H9 (cell line): ENCODE data around the gene FANCC. TPM values are rescaled to one million over a fixed set of nuclear protein-coding genes. Genes with fewer than 3 reads are reported as not detected.
A peak's percentile ranks its signal among the peaks of the same experiment; 100 is the strongest.

ENCODE experiments used
- DNase-seq: peaks from one replicate; pipeline ENCODE4 v3.0.0-alpha.2; 2017
- H2AFZ ChIP-seq: one replicate; pipeline ENCODE4 v1.6.1; 2013; ENCODE audit warnings: mild to moderate bottlenecking, low read length, control low read depth, moderate library complexity
- H2AK5ac ChIP-seq: 2 replicates; pipeline ENCODE4 v1.6.1; 2013; ENCODE audit warnings: low read length, control low read depth, mixed read lengths; ENCODE audit not compliant: insufficient read length
- H2BK120ac ChIP-seq: one replicate; pipeline ENCODE4 v1.6.1; 2013; ENCODE audit warnings: low read depth, mild to moderate bottlenecking, low read length, control low read depth, inconsistent platforms; ENCODE audit not compliant: poor library complexity, severe bottlenecking
- H2BK12ac ChIP-seq: 2 replicates; pipeline ENCODE4 v1.6.1; 2013; ENCODE audit warnings: low read length, control low read depth, mixed read lengths, low read depth; ENCODE audit not compliant: insufficient read length
- H2BK15ac ChIP-seq: 2 replicates; pipeline ENCODE4 v1.6.1; 2013; ENCODE audit warnings: low read depth, low read length, control low read depth
- H2BK20ac ChIP-seq: one replicate; pipeline ENCODE4 v1.6.1; 2013; ENCODE audit warnings: low read depth, mild to moderate bottlenecking, low read length, control low read depth, inconsistent platforms; ENCODE audit not compliant: poor library complexity, severe bottlenecking
- H2BK5ac ChIP-seq: 2 replicates; pipeline ENCODE4 v1.6.1; 2013; ENCODE audit warnings: low read length, control low read depth, mixed read lengths; ENCODE audit not compliant: insufficient read length
- H3K14ac ChIP-seq: 2 replicates; pipeline ENCODE4 v1.6.1; 2013; ENCODE audit warnings: low read length, control low read depth; ENCODE audit not compliant: insufficient read depth
- H3K18ac ChIP-seq: 2 replicates; pipeline ENCODE4 v1.6.1; 2013; ENCODE audit warnings: low read depth, mild to moderate bottlenecking, mixed read lengths, low read length, control low read depth; ENCODE audit not compliant: insufficient read length
- H3K23ac ChIP-seq: 2 replicates; pipeline ENCODE4 v1.6.1; 2013; ENCODE audit warnings: low read length, control low read depth, mixed read lengths, low read depth; ENCODE audit not compliant: insufficient read length
- H3K23me2 ChIP-seq: 2 replicates; pipeline ENCODE4 v1.6.1; 2013; ENCODE audit warnings: low read depth, mild to moderate bottlenecking, mixed read lengths, low read length, control low read depth; ENCODE audit not compliant: insufficient read length, poor library complexity, severe bottlenecking
- H3K27ac ChIP-seq: 2 replicates; pipeline ENCODE4 v1.5.1; 2013; ENCODE audit warnings: low read length, control low read depth, mixed read lengths, low read depth; ENCODE audit not compliant: insufficient read length
- H3K27me3 ChIP-seq: 2 replicates; pipeline ENCODE4 v1.6.1; 2013; ENCODE audit warnings: low read length, control low read depth, inconsistent platforms; ENCODE audit not compliant: insufficient read depth
- H3K4ac ChIP-seq: 2 replicates; pipeline ENCODE4 v1.6.1; 2013; ENCODE audit warnings: low read depth, mild to moderate bottlenecking, control low read depth, inconsistent platforms, low read length, moderate library complexity
- H3K4me1 ChIP-seq: 2 replicates; pipeline ENCODE4 v1.6.1; 2013; ENCODE audit warnings: low read length, control low read depth, inconsistent platforms; ENCODE audit not compliant: insufficient read depth
- H3K4me2 ChIP-seq: 2 replicates; pipeline ENCODE4 v1.6.1; 2013; ENCODE audit warnings: low read length, control low read depth, mixed read lengths; ENCODE audit not compliant: insufficient read length, insufficient read depth
- H3K56ac ChIP-seq: 2 replicates; pipeline ENCODE4 v1.6.1; 2013; ENCODE audit warnings: low read depth, mild to moderate bottlenecking, mixed read lengths, low read length, control low read depth; ENCODE audit not compliant: insufficient read length
- H3K79me1 ChIP-seq: 2 replicates; pipeline ENCODE4 v1.6.1; 2013; ENCODE audit warnings: low read depth, mild to moderate bottlenecking, moderate library complexity, low read length, control low read depth, inconsistent platforms; ENCODE audit not compliant: insufficient read depth, poor library complexity, severe bottlenecking
- H3K79me2 ChIP-seq: 2 replicates; pipeline ENCODE4 v1.6.1; 2013; ENCODE audit warnings: low read length, control low read depth, inconsistent platforms; ENCODE audit not compliant: insufficient read depth
- H3K9ac ChIP-seq: 2 replicates; pipeline ENCODE4 v1.6.1; 2013; ENCODE audit warnings: low read length, control low read depth, mixed read lengths; ENCODE audit not compliant: insufficient read length; ENCODE audit errors: extremely low read depth
- H3K9me3 ChIP-seq: one replicate; pipeline ENCODE4 v1.6.1; 2013; ENCODE audit warnings: low read depth, low read length, inconsistent platforms; ENCODE audit not compliant: control insufficient read depth
- H3T11ph ChIP-seq: one replicate; pipeline ENCODE4 v1.6.1; 2013; ENCODE audit warnings: mild to moderate bottlenecking, low read length, control low read depth, inconsistent platforms
- H4K20me1 ChIP-seq: one replicate; pipeline ENCODE4 v1.6.1; 2013; ENCODE audit not compliant: control insufficient read depth, insufficient read length, insufficient read depth
- H4K5ac ChIP-seq: 2 replicates; pipeline ENCODE4 v1.6.1; 2013; ENCODE audit warnings: low read depth, mild to moderate bottlenecking, mixed read lengths, low read length, control low read depth; ENCODE audit not compliant: insufficient read length
- H4K8ac ChIP-seq: replicated peaks from 2 replicates; pipeline ENCODE4 v1.6.1; 2013; ENCODE audit warnings: low read length, control low read depth, mixed read lengths, low read depth; ENCODE audit not compliant: insufficient read length
- H4K91ac ChIP-seq: 2 replicates; pipeline ENCODE4 v1.6.1; 2013; ENCODE audit warnings: low read depth, mild to moderate bottlenecking, moderate library complexity, mixed read lengths, low read length, control low read depth; ENCODE audit not compliant: insufficient read length
- H3K27ac Mint-ChIP-seq, 3 experiments: 2 replicates in 2 of 3; 3 replicates in 1 of 3; pipeline ENCODE4 v1.8.0; 2020 to 2021; ENCODE audit warnings: mixed read lengths in 3 of 3, mild to moderate bottlenecking in 1 of 3, moderate library complexity in 1 of 3
- H3K27me3 Mint-ChIP-seq: 2 replicates; pipeline ENCODE4 v1.8.0; 2021; ENCODE audit warnings: low read depth, mild to moderate bottlenecking, moderate library complexity, mixed read lengths
- H3K36me3 Mint-ChIP-seq, 3 experiments: 2 replicates in 2 of 3; 3 replicates in 1 of 3; pipeline ENCODE4 v1.8.0; 2020 to 2021; ENCODE audit warnings: low read depth in 3 of 3, mixed read lengths in 3 of 3; ENCODE audit not compliant: insufficient read depth in 1 of 3
- H3K4me1 Mint-ChIP-seq, 2 experiments: 2 replicates each; pipeline ENCODE4 v1.8.0; 2020; ENCODE audit warnings: mixed read lengths in 2 of 2
- H3K4me3 Mint-ChIP-seq, 2 experiments: 2 replicates in 1 of 2; 3 replicates in 1 of 2; pipeline ENCODE4 v1.8.0; 2020 to 2021; ENCODE audit warnings: mild to moderate bottlenecking in 2 of 2, mixed read lengths in 2 of 2, moderate library complexity in 1 of 2
- H3K9me3 Mint-ChIP-seq, 2 experiments: 2 replicates in 1 of 2; 3 replicates in 1 of 2; pipeline ENCODE4 v1.8.0; 2020; ENCODE audit warnings: mild to moderate bottlenecking in 2 of 2, mixed read lengths in 2 of 2, moderate library complexity in 1 of 2
- WGBS: extraction: QIAGEN DNeasy Blood & Tissue Kit; methylation state at CpG from one replicate; pipeline ENCODE4 v1.1.7; 2013; ENCODE audit warnings: missing lambda C conversion rate, low lambda C conversion rate, mixed read lengths; ENCODE audit not compliant: insufficient read length; ENCODE audit errors: extremely low coverage; 5-methylcytosine and 5-hydroxymethylcytosine counted together
- total RNA-seq: library from RNA; stranded (reverse); gene quantifications from 2 replicates; pipeline ENCODE4 v1.2.1, GENCODE V29; 2021
- TF ChIP-seq, protein P1 (sequence below): fragments of 200-600 bp; sonication (generic); conservative IDR thresholded peaks from 3 replicates; pipeline ENCODE4 v1.8.0; 2021; ENCODE audit warnings: antibody characterized with exemption, mild to moderate bottlenecking

FANCC gene
- total RNA-seq, 1 experiment from 2014 or later, result 14.6 TPM

DNA sequence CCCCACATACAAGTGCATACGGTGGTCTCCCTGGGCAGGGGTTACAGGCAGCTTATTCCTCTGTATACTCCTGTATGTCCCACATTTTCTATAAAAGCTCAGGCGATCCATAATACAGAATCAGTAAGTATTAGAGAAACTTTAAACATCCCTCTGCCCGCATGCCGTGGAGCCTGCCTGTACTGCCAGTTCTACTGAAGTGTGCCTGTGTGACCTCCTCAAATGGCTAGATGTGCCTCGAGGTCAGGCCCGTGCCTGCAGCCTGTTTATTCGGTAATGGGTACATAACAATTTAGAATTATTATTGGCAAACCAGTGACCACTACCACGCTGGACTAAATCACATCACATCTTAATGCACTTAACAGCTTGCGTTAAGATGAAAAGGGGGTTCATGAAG, 190.8 kb downstream of the FANCC start:
- Histone ChIP-seq H2BK20ac (no peak overlapping the region), H3T11ph (no peak overlapping the region), H3K4ac (no peak overlapping the region), H3K18ac (no peak overlapping the region), H2BK15ac (no peak overlapping the region), H2BK5ac (no peak overlapping the region), H3K27ac (no peak overlapping the region), H3K4me2 (no peak overlapping the region), H4K5ac (no peak overlapping the region), H3K79me2 (no peaks in the 10 kb centered on the region), H2AK5ac (no peak overlapping the region), H4K91ac (no peak overlapping the region), H3K23me2 (peaks cover 4% of the 10 kb centered on the region), H2BK12ac (no peak overlapping the region), H3K27me3 (no peaks in the 10 kb centered on the region), H3K9me3 (no peaks in the 10 kb centered on the region), H3K23ac (no peak overlapping the region), H2BK120ac (no peak overlapping the region), H3K79me1 (no peaks in the 10 kb centered on the region), H2AFZ (no peak overlapping the region), H4K8ac (no peak overlapping the region), H3K9ac (no peak overlapping the region), H4K20me1 (no peaks in the 10 kb centered on the region), H3K56ac (no peak overlapping the region), H3K14ac (no peak overlapping the region), H3K4me1 (peaks cover 10% of the 10 kb centered on the region; the same call in 1 of the 2 replicates)
- TF ChIP-seq, protein P1, sequence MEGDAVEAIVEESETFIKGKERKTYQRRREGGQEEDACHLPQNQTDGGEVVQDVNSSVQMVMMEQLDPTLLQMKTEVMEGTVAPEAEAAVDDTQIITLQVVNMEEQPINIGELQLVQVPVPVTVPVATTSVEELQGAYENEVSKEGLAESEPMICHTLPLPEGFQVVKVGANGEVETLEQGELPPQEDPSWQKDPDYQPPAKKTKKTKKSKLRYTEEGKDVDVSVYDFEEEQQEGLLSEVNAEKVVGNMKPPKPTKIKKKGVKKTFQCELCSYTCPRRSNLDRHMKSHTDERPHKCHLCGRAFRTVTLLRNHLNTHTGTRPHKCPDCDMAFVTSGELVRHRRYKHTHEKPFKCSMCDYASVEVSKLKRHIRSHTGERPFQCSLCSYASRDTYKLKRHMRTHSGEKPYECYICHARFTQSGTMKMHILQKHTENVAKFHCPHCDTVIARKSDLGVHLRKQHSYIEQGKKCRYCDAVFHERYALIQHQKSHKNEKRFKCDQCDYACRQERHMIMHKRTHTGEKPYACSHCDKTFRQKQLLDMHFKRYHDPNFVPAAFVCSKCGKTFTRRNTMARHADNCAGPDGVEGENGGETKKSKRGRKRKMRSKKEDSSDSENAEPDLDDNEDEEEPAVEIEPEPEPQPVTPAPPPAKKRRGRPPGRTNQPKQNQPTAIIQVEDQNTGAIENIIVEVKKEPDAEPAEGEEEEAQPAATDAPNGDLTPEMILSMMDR, result no peak
- no peak overlapping the region for H3K27ac Mint-ChIP-seq
- H3K4me3 Mint-ChIP-seq, result no peak overlapping the region
- no CpG with 5 or more reads among the region's 9 CpGs for WGBS
- peaks cover 6% of the 10 kb centered on the region; the same call in 1 of the 2 replicates for H3K27me3 Mint-ChIP-seq
- H3K9me3 Mint-ChIP-seq, result no peaks in the 10 kb centered on the region
- peaks cover 40 to 41% of the 10 kb centered on the region in 2 experiments for H3K4me1 Mint-ChIP-seq
- peak; percentile 28 for DNase-seq
- H3K36me3 Mint-ChIP-seq, result no peaks in the 10 kb centered on the region
